ENCODE measurements around the gene CHST15.
A peak's percentile ranks its signal among the peaks of the same experiment; 100 is the strongest.

CHST15 gene, protein sequence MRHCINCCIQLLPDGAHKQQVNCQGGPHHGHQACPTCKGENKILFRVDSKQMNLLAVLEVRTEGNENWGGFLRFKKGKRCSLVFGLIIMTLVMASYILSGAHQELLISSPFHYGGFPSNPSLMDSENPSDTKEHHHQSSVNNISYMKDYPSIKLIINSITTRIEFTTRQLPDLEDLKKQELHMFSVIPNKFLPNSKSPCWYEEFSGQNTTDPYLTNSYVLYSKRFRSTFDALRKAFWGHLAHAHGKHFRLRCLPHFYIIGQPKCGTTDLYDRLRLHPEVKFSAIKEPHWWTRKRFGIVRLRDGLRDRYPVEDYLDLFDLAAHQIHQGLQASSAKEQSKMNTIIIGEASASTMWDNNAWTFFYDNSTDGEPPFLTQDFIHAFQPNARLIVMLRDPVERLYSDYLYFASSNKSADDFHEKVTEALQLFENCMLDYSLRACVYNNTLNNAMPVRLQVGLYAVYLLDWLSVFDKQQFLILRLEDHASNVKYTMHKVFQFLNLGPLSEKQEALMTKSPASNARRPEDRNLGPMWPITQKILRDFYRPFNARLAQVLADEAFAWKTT

GRCh38 chr10:124092860-124093773 lies at the start of gene CHST15:
Gene CHST15 (minus strand): TSS chr10:124093598. CDS start chr10:124046212, 47,386 bp downstream.
- H3K27ac Mint-ChIP-seq: peak within 1 kb of the TSS; percentile 85
- DNase-seq (no peak), ATAC-seq (replicated peaks) (peak; percentile 39 to 44)
- peaks cover 0 to 5% of the 10 kb centered on the region in 2 donors for H3K9me3 Mint-ChIP-seq
- no peaks in the 10 kb centered on the region for H3K27me3 Mint-ChIP-seq
- peaks cover 42 to 74% of the 10 kb centered on the region in 2 donors for H3K4me1 Mint-ChIP-seq
- H3K36me3 Mint-ChIP-seq: peaks cover 0 to 5% of the 10 kb centered on the region in 2 donors
- H3K4me3 Mint-ChIP-seq: peak within 1 kb of the TSS; percentile 87 to 88

GRCh38 chr10:124142960-124143359 lies 49.6 kb upstream of the CHST15 start:
- peaks cover 0 to 8% of the 10 kb centered on the region in 2 donors for H3K4me1 Mint-ChIP-seq
- H3K36me3 Mint-ChIP-seq: no peaks in the 10 kb centered on the region
- peak; percentile 77 to 79 for ATAC-seq (replicated peaks)
- no peak overlapping the region for H3K27ac Mint-ChIP-seq
- no peak overlapping the region for H3K4me3 Mint-ChIP-seq
- H3K9me3 Mint-ChIP-seq: no peaks in the 10 kb centered on the region
- DNase-seq: no peak
- no peaks in the 10 kb centered on the region for H3K27me3 Mint-ChIP-seq

DNA sequence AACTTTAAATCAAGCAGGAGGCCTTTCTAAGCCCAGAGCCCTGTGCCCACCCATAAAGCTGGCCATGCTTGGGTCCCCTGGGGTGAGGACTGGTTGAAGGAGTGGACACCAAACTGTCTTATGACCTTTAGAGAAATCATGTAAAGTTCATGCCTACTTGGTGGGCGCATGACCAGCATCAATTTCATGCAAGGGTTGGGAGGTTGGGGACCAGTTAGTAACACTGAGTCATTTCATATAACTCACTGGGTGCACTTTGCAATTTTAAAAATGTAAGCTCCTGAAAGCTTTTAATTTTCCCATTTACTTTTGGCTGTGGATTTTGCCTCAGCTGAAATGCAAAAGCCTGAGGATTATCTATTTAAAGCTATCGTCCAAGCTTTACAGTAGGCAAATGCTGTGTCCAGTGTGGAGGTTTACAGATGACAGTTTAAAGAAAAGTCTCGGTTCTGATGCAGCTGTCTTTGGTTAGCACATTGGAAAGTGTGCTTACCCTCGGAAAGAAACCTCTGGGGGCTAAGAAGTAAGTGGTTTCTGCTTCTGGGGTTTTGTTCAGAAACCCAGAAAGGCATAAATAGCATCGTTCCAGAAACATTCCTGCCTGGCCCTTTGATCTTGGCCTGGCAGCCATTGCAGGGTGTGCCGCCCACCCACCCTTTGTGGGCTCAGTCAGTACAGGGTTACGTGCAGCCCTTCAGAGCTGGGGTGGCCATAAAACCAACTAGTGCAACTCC lies 48.8 kb upstream of the CHST15 start:
- Mint-ChIP-seq H3K9me3 (no peaks in the 10 kb centered on the region), H3K27ac (no peak overlapping the region), H3K36me3 (no peaks in the 10 kb centered on the region)

DNA sequence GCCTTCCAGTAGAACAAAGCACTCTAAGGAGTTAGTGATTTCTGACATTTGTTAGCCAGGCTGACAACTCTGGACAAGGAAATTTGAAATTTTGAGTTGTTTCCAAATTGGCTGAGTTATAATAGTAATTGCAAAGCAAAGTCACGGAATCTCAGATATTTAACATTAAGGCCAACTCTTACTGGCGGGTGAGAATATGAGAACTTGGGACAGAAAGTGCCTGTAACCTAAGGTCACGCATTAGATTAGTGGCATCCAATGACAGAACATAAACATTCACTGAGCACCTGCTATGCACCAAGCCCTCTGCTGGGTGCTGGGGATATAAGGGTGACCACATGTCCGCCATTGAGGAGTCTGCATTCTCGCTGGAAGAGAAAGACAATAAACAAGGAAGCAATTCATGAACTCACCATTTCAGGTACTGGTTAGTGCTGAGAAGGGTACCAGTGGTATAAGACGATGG lies 45.5 kb upstream of the CHST15 start:
- H3K9me3 Mint-ChIP-seq: no peaks in the 10 kb centered on the region
- no peak overlapping the region for H3K4me3 Mint-ChIP-seq
- H3K4me1 Mint-ChIP-seq: no peaks in the 10 kb centered on the region
- H3K27me3 Mint-ChIP-seq: no peaks in the 10 kb centered on the region
- H3K27ac Mint-ChIP-seq: no peak overlapping the region
- ATAC-seq (replicated peaks) (no peak), DNase-seq (no peak)
- H3K36me3 Mint-ChIP-seq: no peaks in the 10 kb centered on the region

More for the DNA sequence above, 48.8 kb upstream of the CHST15 start:
- DNase-seq: no peak
- Mint-ChIP-seq H3K27me3 (no peaks in the 10 kb centered on the region), H3K4me3 (no peak overlapping the region), H3K4me1 (peaks cover 0 to 8% of the 10 kb centered on the region in 2 donors)
- peak; percentile 50 to 55 for ATAC-seq (replicated peaks)

GRCh38 chr10:124138195-124138882 lies 44.9 kb upstream of the CHST15 start:
- Mint-ChIP-seq H3K9me3 (no peaks in the 10 kb centered on the region), H3K4me1 (no peaks in the 10 kb centered on the region), H3K27me3 (no peaks in the 10 kb centered on the region), H3K36me3 (no peaks in the 10 kb centered on the region), H3K27ac (no peak overlapping the region), H3K4me3 (no peak overlapping the region)
- no peak for ATAC-seq (replicated peaks)
- DNase-seq: no peak

- Mint-ChIP-seq H3K4me1 (peaks cover 2 to 6% of the 10 kb centered on the region in 2 donors), H3K4me3 (no peak overlapping the region), H3K27me3 (no peaks in the 10 kb centered on the region), H3K27ac (no peak overlapping the region), H3K9me3 (no peaks in the 10 kb centered on the region), H3K36me3 (no peaks in the 10 kb centered on the region)
- no peak for ATAC-seq (replicated peaks)
- DNase-seq: no peak
These were observed 41.0 kb upstream of the CHST15 start for GRCh38 chr10:124134251-124134893.

GRCh38 chr10:124132876-124133275 lies 39.5 kb upstream of the CHST15 start:
- Mint-ChIP-seq H3K27me3 (no peaks in the 10 kb centered on the region), H3K36me3 (no peaks in the 10 kb centered on the region), H3K9me3 (no peaks in the 10 kb centered on the region), H3K4me1 (peaks cover 2 to 6% of the 10 kb centered on the region in 2 donors), H3K27ac (no peak overlapping the region), H3K4me3 (no peak overlapping the region)
- DNase-seq (no peak), ATAC-seq (replicated peaks) (no peak)

DNA sequence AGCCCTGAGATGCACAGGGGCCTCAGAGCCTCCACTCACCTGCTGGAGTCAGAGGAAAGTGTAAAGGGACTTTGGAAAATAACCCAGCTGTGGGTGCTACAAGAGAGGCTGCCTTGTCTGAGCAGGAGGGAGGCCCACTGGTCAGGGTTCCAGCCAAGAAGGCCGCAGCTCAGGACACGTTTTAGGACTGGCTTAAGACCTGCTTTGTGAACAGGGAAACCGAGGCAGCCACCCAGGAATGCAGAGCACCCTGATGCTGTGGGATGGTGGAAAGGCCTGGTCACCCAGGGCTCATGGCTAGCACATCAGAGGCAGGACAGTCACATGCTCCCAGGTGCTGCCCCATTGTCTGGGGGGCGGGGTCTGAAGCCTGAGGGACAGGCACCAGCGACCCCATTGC lies 38.9 kb upstream of the CHST15 start:
- Mint-ChIP-seq H3K36me3 (no peaks in the 10 kb centered on the region), H3K27me3 (no peaks in the 10 kb centered on the region), H3K27ac (no peak overlapping the region), H3K4me1 (peaks cover 2 to 8% of the 10 kb centered on the region in 2 donors), H3K4me3 (no peak overlapping the region), H3K9me3 (no peaks in the 10 kb centered on the region)
- ATAC-seq (replicated peaks) (no peak), DNase-seq (no peak)

DNA sequence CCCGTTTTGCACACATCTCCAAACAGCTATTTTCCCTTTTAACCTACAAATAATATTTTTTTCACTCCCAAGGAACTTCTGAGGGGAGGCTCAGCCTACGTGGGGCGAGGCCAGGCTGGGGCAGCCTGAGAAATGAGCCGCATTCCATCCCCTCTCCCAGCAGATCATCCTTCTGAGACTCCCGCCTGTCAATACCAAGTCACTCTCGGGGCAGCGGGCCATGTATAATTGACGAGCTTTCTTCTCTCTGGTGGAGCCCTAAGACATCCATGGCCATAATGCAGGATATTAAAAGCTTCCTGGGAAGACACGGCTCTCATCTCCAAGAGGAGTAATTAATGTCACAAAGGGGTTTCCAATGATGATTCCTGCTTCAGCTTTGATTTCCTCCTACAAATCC lies 37.8 kb upstream of the CHST15 start:
- DNase-seq (no peak), ATAC-seq (replicated peaks) (no peak)
- Mint-ChIP-seq H3K27me3 (no peaks in the 10 kb centered on the region), H3K27ac (no peak overlapping the region), H3K4me1 (peaks cover 7 to 15% of the 10 kb centered on the region in 2 donors), H3K4me3 (no peak overlapping the region), H3K36me3 (no peaks in the 10 kb centered on the region), H3K9me3 (no peaks in the 10 kb centered on the region)

DNA sequence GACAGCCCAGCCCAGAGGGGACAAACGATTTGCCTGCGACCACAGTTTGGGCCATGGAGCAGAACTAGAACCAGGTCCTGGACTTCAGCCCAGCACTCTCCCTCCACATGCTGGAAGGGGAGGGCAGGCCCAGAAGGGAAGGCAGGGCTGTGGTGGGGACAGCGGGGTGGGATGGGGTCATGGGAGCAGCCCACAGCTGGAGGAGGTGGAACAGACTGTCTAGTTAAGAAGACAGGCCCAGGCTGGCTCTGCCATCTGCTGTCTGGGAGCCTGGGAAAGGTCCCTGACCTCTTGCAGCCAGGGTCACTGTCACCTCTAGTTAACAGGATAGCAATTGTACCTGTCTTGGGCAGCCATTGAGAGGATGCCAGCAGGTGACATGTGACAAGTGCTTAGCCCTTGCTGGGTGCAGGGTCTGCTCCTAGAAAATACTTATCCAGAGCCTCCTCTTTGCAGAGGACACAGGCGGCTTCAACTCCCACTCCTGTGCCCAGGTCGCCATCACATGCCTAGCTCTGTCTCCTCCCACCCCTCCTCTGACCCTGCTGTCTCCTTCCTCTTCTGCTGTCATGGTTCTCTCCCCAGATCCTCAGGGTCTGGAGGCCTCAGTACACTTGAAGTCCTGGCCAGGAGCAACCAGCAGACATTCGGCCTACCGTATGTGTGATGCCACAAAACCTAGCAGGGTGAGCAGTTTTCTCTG lies 37.0 kb upstream of the CHST15 start:
- no peak for ATAC-seq (replicated peaks)
- Mint-ChIP-seq H3K4me3 (no peak overlapping the region), H3K9me3 (no peaks in the 10 kb centered on the region), H3K27me3 (no peaks in the 10 kb centered on the region), H3K27ac (peak overlapping the region; percentile 26), H3K4me1 (peaks cover 7 to 15% of the 10 kb centered on the region in 2 donors), H3K36me3 (no peaks in the 10 kb centered on the region)
- no peak for DNase-seq

- no peaks in the 10 kb centered on the region for H3K36me3 Mint-ChIP-seq
- no peak overlapping the region for H3K4me3 Mint-ChIP-seq
- DNase-seq (no peak), ATAC-seq (replicated peaks) (no peak)
- no peaks in the 10 kb centered on the region for H3K9me3 Mint-ChIP-seq
- peaks cover 7 to 15% of the 10 kb centered on the region in 2 donors for H3K4me1 Mint-ChIP-seq
- no peaks in the 10 kb centered on the region for H3K27me3 Mint-ChIP-seq
- no peak overlapping the region for H3K27ac Mint-ChIP-seq
These were observed 36.1 kb upstream of the CHST15 start for GRCh38 chr10:124129471-124129870.

DNA sequence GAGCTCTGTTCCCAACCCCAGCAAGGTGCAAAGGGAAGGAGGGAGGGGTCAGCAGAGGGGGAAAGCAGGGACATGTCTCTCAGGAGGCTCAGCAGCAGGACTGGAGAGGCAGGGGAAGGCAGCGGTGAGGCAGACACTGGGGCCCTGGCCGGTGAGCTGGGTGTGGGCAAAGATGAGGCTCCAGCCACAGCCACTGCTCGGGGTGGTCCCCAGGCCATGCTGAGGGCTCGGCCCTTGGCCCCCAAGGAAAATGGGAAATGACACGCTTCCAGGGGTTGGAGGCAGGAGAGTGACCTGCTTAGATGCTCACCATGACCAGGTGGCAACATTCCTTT lies 35.4 kb upstream of the CHST15 start:
- ATAC-seq (replicated peaks): no peak
- Mint-ChIP-seq H3K27me3 (no peaks in the 10 kb centered on the region), H3K4me1 (peaks cover 11 to 15% of the 10 kb centered on the region in 2 donors), H3K36me3 (no peaks in the 10 kb centered on the region), H3K27ac (no peak overlapping the region), H3K4me3 (no peak overlapping the region), H3K9me3 (no peaks in the 10 kb centered on the region)
- no peak for DNase-seq
